ENCODE results near the gene SPARC.
A peak's percentile ranks its signal among the peaks of the same experiment; 100 is the strongest.

SPARC gene

GRCh38 chr5:151679421-151680155 is 7.1 kb downstream of the SPARC start:
- TF ChIP-seq CTCF (IDR thresholded peaks at IDR 0.05; ENCODE audit: insufficient read depth, low read depth, low read length, missing control alignments): no peak
- no peak overlapping the region for H3K4me3 ChIP-seq (ENCODE audit: low read depth, low read length)
- no peak for DNase-seq (ENCODE audit: low read depth)

GRCh38 chr5:151678713-151679112 is 8.0 kb downstream of the SPARC start:
- no peak for TF ChIP-seq CTCF (IDR thresholded peaks at IDR 0.05; ENCODE audit: insufficient read depth, low read depth, low read length, missing control alignments)
- no peak overlapping the region for H3K4me3 ChIP-seq (ENCODE audit: low read depth, low read length)
- DNase-seq (ENCODE audit: low read depth): no peak

- TF ChIP-seq CTCF (IDR thresholded peaks at IDR 0.05; ENCODE audit: insufficient read depth, low read depth, low read length, missing control alignments): no peak
- no peak for DNase-seq (ENCODE audit: low read depth)
- H3K4me3 ChIP-seq (ENCODE audit: low read depth, low read length): no peak overlapping the region
Measured at GRCh38 chr5:151677776-151678545, 8.8 kb downstream of the SPARC start.

DNA sequence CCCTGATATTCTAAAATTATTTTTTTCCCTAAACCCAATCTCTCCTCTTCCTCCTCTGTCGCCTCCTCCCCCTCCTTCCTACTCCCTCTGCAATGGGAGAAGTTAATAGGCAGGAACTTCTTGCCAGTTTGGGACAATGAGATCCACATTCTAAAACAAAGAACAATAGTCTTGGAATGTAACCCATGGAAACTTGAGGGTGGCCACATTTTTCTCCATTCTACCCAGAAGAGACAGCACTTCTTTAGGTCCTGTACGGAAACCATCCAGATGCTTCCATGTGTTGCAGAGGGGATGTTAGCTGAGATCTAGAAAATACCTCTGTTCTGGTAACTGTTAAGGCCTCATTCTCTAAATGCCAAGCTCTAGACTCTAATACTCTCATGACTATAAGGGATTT is 10.0 kb downstream of the SPARC start:
- no peak overlapping the region for H3K4me3 ChIP-seq (ENCODE audit: low read depth, low read length)
- TF ChIP-seq CTCF (IDR thresholded peaks at IDR 0.05; ENCODE audit: insufficient read depth, low read depth, low read length, missing control alignments): no peak
- DNase-seq (ENCODE audit: low read depth): no peak

DNA sequence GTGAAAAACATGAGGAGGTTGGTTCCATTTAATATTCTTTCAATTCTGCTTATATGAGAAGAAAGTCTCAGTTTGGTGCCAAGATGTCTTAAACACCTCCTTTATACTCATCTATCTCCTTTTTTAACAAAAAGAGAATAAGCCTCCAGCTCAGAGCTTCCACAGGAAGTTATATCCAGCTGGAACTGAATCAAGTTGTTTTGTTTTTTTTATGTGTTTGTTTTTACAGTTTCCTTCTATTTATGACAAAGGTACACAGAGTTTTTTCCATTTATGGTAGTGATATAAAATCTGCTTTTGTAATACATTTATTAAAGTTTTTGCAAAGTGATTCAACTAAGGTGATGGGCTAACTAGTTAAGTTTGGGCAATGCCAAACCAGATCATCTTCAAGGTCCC is 10.4 kb downstream of the SPARC start:
- TF ChIP-seq CTCF (IDR thresholded peaks at IDR 0.05; ENCODE audit: insufficient read depth, low read depth, low read length, missing control alignments): no peak
- no peak for DNase-seq (ENCODE audit: low read depth)
- H3K4me3 ChIP-seq (ENCODE audit: low read depth, low read length): no peak overlapping the region

DNA sequence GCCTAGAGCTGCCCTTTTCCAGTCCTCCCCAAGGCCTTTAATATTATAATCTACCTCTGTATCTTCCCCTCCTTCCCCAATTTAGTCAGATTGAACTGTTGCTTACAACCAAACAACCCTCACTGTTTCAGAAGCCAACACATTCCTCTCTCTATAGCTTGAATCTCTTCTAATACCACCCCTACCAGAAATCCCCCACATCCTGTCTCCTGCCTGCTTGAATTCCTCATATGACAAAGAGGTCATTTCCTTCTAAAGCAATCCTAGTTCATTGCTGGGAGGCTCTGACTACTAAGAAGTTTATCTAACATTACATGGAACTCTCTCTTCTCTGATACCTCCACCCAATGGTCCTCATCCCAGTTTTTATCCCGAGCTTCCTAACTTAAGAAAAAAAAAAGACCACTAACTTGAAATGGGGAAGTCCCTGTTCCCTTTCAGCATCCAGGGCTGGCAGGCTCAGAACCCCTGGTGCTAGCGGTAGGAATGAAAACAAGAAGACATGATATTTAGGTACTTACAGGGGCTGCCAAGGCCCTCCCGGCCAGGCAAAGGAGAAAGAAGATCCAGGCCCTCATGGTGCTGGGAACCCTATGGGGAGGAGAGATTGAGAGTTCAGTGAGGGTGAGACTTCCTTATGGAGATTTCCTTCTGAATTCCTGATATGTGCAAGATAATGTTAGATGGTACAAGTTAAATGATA is 11.0 kb downstream of the SPARC start:
- TF ChIP-seq CTCF (IDR thresholded peaks at IDR 0.05; ENCODE audit: insufficient read depth, low read depth, low read length, missing control alignments): no peak
- DNase-seq (ENCODE audit: low read depth): peak; percentile 62
- no peak overlapping the region for H3K4me3 ChIP-seq (ENCODE audit: low read depth, low read length)
